SK-N-SH treated with all-trans-retinoic acid at 6 μM for 48 hours (cell line): ENCODE results near the gene FNTB.

Experiments
- ATAC-seq: fragments of 200-7000 bp; cut with Tn5 transposase; 3 replicates; pipeline ENCODE4 v1.9.1; 2020; ENCODE audit warnings: mild to moderate bottlenecking, moderate library complexity
- ARNTL ChIP-seq: fragments of 450-650 bp; formaldehyde crosslinking; IDR thresholded peaks from 2 replicates; pipeline ENCODE4 v1.5.0; 2020; ENCODE audit warnings: low read depth, mild to moderate bottlenecking, moderate library complexity, borderline replicate concordance
- BACH2 ChIP-seq: fragments of 250-450 bp; sonication (Bioruptor Pico); IDR thresholded peaks from 2 replicates; pipeline ENCODE4 v1.9.0; 2021; ENCODE audit warnings: mild to moderate bottlenecking, borderline replicate concordance
- CREB5 ChIP-seq: fragments of 250-450 bp; sonication (Bioruptor Pico); IDR thresholded peaks from 2 replicates; pipeline ENCODE4 v1.5.1; 2020; ENCODE audit warnings: low read depth, mild to moderate bottlenecking, moderate library complexity
- CSDC2 ChIP-seq: fragments of 250-450 bp; sonication (Bioruptor Pico); IDR thresholded peaks from 2 replicates; pipeline ENCODE4 v1.5.0; 2020; ENCODE audit warnings: mild to moderate bottlenecking, moderate library complexity
- CSRNP3 ChIP-seq: fragments of 250-450 bp; sonication (Bioruptor Pico); IDR thresholded peaks from 2 replicates; pipeline ENCODE4 v1.5.1; 2021; ENCODE audit warnings: mild to moderate bottlenecking, moderate library complexity
- ESRRG ChIP-seq: fragments of 250-450 bp; sonication (Bioruptor Pico); IDR thresholded peaks from 2 replicates; pipeline ENCODE4 v1.6.1; 2021; ENCODE audit warnings: mild to moderate bottlenecking
- GLIS3 ChIP-seq: fragments of 250-450 bp; sonication (Bioruptor Pico); IDR thresholded peaks from 2 replicates; pipeline ENCODE4 v1.5.0; 2020; ENCODE audit warnings: mild to moderate bottlenecking, moderate library complexity
- ISL1 ChIP-seq: fragments of 250-450 bp; sonication (Bioruptor Pico); IDR thresholded peaks from 2 replicates; pipeline ENCODE4 v2.1.2; 2022; ENCODE audit warnings: mild to moderate bottlenecking, moderate library complexity
- OSR1 ChIP-seq: fragments of 250-450 bp; sonication (Bioruptor Pico); IDR thresholded peaks from 2 replicates; pipeline ENCODE4 v1.8.0; 2022; ENCODE audit warnings: moderate library complexity, mild to moderate bottlenecking, inconsistent platforms
- PATZ1 ChIP-seq: fragments of 250-450 bp; sonication (Bioruptor Pico); IDR thresholded peaks from 2 replicates; pipeline ENCODE4 v1.8.0; 2020; ENCODE audit warnings: mild to moderate bottlenecking, moderate library complexity, borderline replicate concordance
- POU6F1 ChIP-seq: fragments of 250-450 bp; sonication (Bioruptor Pico); IDR thresholded peaks from 2 replicates; pipeline ENCODE4 v1.8.0; 2021; ENCODE audit warnings: low read depth, mild to moderate bottlenecking, moderate library complexity, borderline replicate concordance
- PPARA ChIP-seq: fragments of 250-450 bp; sonication (Bioruptor Pico); IDR thresholded peaks from 2 replicates; pipeline ENCODE4 v1.5.0; 2020; ENCODE audit warnings: mild to moderate bottlenecking, borderline replicate concordance
- SNAI2 ChIP-seq: fragments of 250-450 bp; sonication (Bioruptor Pico); IDR thresholded peaks from 2 replicates; pipeline ENCODE4 v1.5.0; 2020; ENCODE audit warnings: mild to moderate bottlenecking, moderate library complexity
- TCF4 ChIP-seq: fragments of 250-450 bp; sonication (Bioruptor Pico); IDR thresholded peaks from 2 replicates; pipeline ENCODE4 v1.8.0; 2021; ENCODE audit warnings: mild to moderate bottlenecking, moderate library complexity, borderline replicate concordance
- TOX ChIP-seq: fragments of 250-450 bp; sonication (Bioruptor Pico); IDR thresholded peaks from 2 replicates; pipeline ENCODE4 v1.8.0; 2021; ENCODE audit warnings: mild to moderate bottlenecking, moderate library complexity, borderline replicate concordance
- TSHZ2 ChIP-seq: fragments of 250-450 bp; sonication (Bioruptor Pico); IDR thresholded peaks from 2 replicates; pipeline ENCODE4 v1.5.0; 2020; ENCODE audit warnings: mild to moderate bottlenecking, moderate library complexity
- ZC3H10 ChIP-seq: fragments of 250-450 bp; sonication (Bioruptor Pico); IDR thresholded peaks from 2 replicates; pipeline ENCODE4 v1.5.1; 2021; ENCODE audit warnings: mild to moderate bottlenecking, moderate library complexity
- ZFP3 ChIP-seq: fragments of 250-450 bp; sonication (Bioruptor Pico); IDR thresholded peaks from 2 replicates; pipeline ENCODE4 v1.5.0; 2020; ENCODE audit warnings: mild to moderate bottlenecking, moderate library complexity
- ZFP30 ChIP-seq: fragments of 450-650 bp; formaldehyde crosslinking; IDR thresholded peaks from 2 replicates; pipeline ENCODE4 v1.5.0; 2022; ENCODE audit warnings: mild to moderate bottlenecking, moderate library complexity
- ZNF70 ChIP-seq: fragments of 450-650 bp; formaldehyde crosslinking; IDR thresholded peaks from 2 replicates; pipeline ENCODE4 v1.5.0; 2020; ENCODE audit warnings: mild to moderate bottlenecking, moderate library complexity
- ZNF8 ChIP-seq: fragments of 450-650 bp; formaldehyde crosslinking; IDR thresholded peaks from 2 replicates; pipeline ENCODE4 v1.5.0; 2020; ENCODE audit warnings: mild to moderate bottlenecking, moderate library complexity

The FNTB gene

GRCh38 chr14:64986648-64987437 is at the start of gene FNTB:
Gene FNTB (plus strand): TSS chr14:64986895. CDS start chr14:64986954, 59 bp downstream.
- ATAC-seq = peak; percentile 99
- TF ChIP-seq ISL1 (CRISPR knock-in tag) (no peak), SNAI2 (CRISPR knock-in tag) (no peak), ZFP30 (CRISPR knock-in tag) (no peak), ZNF8 (no peak), ARNTL (CRISPR knock-in tag) (no peak), PATZ1 (CRISPR knock-in tag) (no peak), CSRNP3 (no peak), TCF4 (CRISPR knock-in tag) (no peak), CSDC2 (no peak), ZC3H10 (no peak), POU6F1 (no peak), ZNF70 (no peak), GLIS3 (CRISPR knock-in tag) (no peak), ZFP3 (CRISPR knock-in tag) (no peak), BACH2 (CRISPR knock-in tag) (no peak), OSR1 (CRISPR knock-in tag) (no peak), CREB5 (no peak), PPARA (CRISPR knock-in tag) (no peak), TOX (no peak), ESRRG (CRISPR knock-in tag) (no peak)

GRCh38 chr14:64937171-64937820 is 49.4 kb upstream of the FNTB start:
- ATAC-seq = no peak

More at GRCh38 chr14:64937171-64937820, 49.4 kb upstream of the FNTB start:
- TF ChIP-seq TSHZ2 (no peak), PPARA (CRISPR knock-in tag) (no peak)
